HepG2 (cell line): Measurements from ENCODE around the gene PIGO. TPM values are rescaled to one million over a fixed set of nuclear protein-coding genes. Genes with fewer than 3 reads are reported as not detected.

Source experiments
- ARID4A ChIP-seq: sonication (generic); formaldehyde crosslinking; IDR thresholded peaks from 2 replicates; pipeline ENCODE4 v1.5.0; 2020; ENCODE audit warnings: mild to moderate bottlenecking, missing genetic modification reagents, borderline replicate concordance
- MAF1 ChIP-seq: sonication (generic); formaldehyde crosslinking; IDR thresholded peaks from 2 replicates; pipeline ENCODE4 v1.5.0; 2020; ENCODE audit warnings: missing genetic modification reagents, borderline replicate concordance
- NONO ChIP-seq, 2 experiments: fragments of 450-650 bp in 1 of 2; sonication (generic) in 1 of 2; formaldehyde crosslinking in 1 of 2; IDR thresholded peaks in 1 of 2; conservative IDR thresholded peaks in 1 of 2; 2 replicates each; pipeline versions ENCODE4 v1.6.1 to v1.8.0; 2017 to 2022; ENCODE audit warnings: mild to moderate bottlenecking in 1 of 2, missing genetic modification reagents in 1 of 2, moderate library complexity in 1 of 2
- NR0B2 ChIP-seq: sonication (generic); formaldehyde crosslinking; IDR thresholded peaks from 2 replicates; pipeline ENCODE4 v1.4.0; 2020; ENCODE audit warnings: mild to moderate bottlenecking, missing genetic modification reagents
- PAWR ChIP-seq: sonication (generic); formaldehyde crosslinking; IDR thresholded peaks from 2 replicates; pipeline ENCODE4 v1.4.0; 2020; ENCODE audit warnings: missing genetic modification reagents, mild to moderate bottlenecking, borderline replicate concordance
- POGK ChIP-seq: sonication (generic); formaldehyde crosslinking; conservative IDR thresholded peaks from 2 replicates; pipeline ENCODE4 v1.8.0; 2022; ENCODE audit warnings: mild to moderate bottlenecking, moderate library complexity, missing genetic modification reagents
- ZFP82 ChIP-seq: sonication (generic); formaldehyde crosslinking; IDR thresholded peaks from 2 replicates; pipeline ENCODE4 v1.5.1; 2020; ENCODE audit warnings: mild to moderate bottlenecking, missing genetic modification reagents, borderline replicate concordance
- ZFY ChIP-seq: sonication (generic); formaldehyde crosslinking; IDR thresholded peaks from 2 replicates; pipeline ENCODE4 v1.4.0; 2020; ENCODE audit warnings: missing genetic modification reagents
- ZNF276 ChIP-seq: sonication (generic); formaldehyde crosslinking; IDR thresholded peaks from 2 replicates; pipeline ENCODE4 v1.4.0; 2020; ENCODE audit warnings: mild to moderate bottlenecking, low read depth, missing genetic modification reagents
- ZNF282 ChIP-seq: fragments of 450-650 bp; IDR thresholded peaks from 2 replicates; pipeline ENCODE4 v1.6.1; 2018; ENCODE audit not compliant: partially characterized antibody
- ZNF383 ChIP-seq: sonication (generic); formaldehyde crosslinking; IDR thresholded peaks from 2 replicates; pipeline ENCODE4 v1.4.0; 2020; ENCODE audit warnings: missing genetic modification reagents, mild to moderate bottlenecking, borderline replicate concordance
- ZNF547 ChIP-seq: sonication (generic); formaldehyde crosslinking; IDR thresholded peaks from 2 replicates; pipeline ENCODE4 v1.5.1; 2020; ENCODE audit warnings: mild to moderate bottlenecking, missing genetic modification reagents
- ZNF616 ChIP-seq: sonication (generic); formaldehyde crosslinking; IDR thresholded peaks from 2 replicates; pipeline ENCODE4 v1.5.0; 2020; ENCODE audit warnings: low read depth, mild to moderate bottlenecking, missing genetic modification reagents
- ZNF776 ChIP-seq: sonication (generic); formaldehyde crosslinking; IDR thresholded peaks from 2 replicates; pipeline ENCODE4 v1.4.0; 2020; ENCODE audit warnings: mild to moderate bottlenecking, missing genetic modification reagents
- polyA plus RNA-seq, 8 experiments: library from polyadenylated mRNA; depleted of rRNA in 3 of 8; stranded (reverse) in 7 of 8; unstranded in 1 of 8; fragments of >200 nt; fragmentation: Illumina TruSeq in 4 of 8; extraction: Trizol in 4 of 8; gene quantifications; 2 replicates each; pipeline versions ENCODE4 v1.2.1 to v1.2.3, GENCODE V29; 2011 to 2016; ENCODE audit warnings: low read depth in 4 of 8, missing spikeins in 1 of 8, mixed read lengths in 1 of 8; ENCODE audit not compliant: insufficient read depth in 1 of 8
- total RNA-seq, 5 experiments: library from RNA; depleted of rRNA; stranded (reverse); fragments of >200 nt; fragmentation: Illumina TruSeq; extraction: Trizol; gene quantifications; 2 replicates each; pipeline ENCODE4 v1.2.3, GENCODE V29; 2016; ENCODE audit warnings: low read depth in 1 of 5
- TF ChIP-seq, protein P1 (sequence below): sonication (generic); formaldehyde crosslinking; IDR thresholded peaks from 2 replicates; pipeline ENCODE4 v1.8.0; 2022; ENCODE audit warnings: missing genetic modification reagents, mild to moderate bottlenecking, inconsistent platforms, borderline replicate concordance
- TF ChIP-seq, protein P2 (sequence below): sonication (generic); formaldehyde crosslinking; IDR thresholded peaks from 2 replicates; pipeline ENCODE4 v1.4.0; 2020; ENCODE audit warnings: mild to moderate bottlenecking, missing genetic modification reagents

The PIGO gene
- total and polyA plus RNA-seq, 2 of the 13 experiments (the other 11 are each of a cell fraction or from before 2014, with no cell fraction given), result 20.5 to 26.2 TPM

DNA sequence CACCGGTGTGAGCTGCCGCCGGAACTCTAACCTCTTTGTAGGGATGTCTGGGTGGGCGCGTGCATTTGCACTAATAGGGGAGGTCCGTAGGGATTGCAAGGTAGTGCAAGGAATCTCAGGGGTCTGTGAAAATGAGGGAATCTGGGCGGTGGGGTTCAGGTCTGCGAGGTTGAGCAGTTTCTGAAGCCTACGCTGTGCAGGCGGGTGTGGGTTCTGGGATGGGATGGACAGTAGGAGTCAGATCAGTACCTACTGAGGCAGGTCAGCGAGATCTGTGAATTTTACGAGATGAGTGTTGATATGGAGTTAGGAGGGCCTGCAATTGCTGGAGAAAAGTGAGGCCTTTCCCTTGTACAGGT lies 20.1 kb upstream of the PIGO start (continued):
- TF ChIP-seq ARID4A (peak; percentile 11; the same call in 1 of the 2 replicates), NR0B2 (no peak), ZNF616 (CRISPR knock-in tag) (peak; percentile 24; the same call in 1 of the 2 replicates), ZNF282 (no peak), POGK (CRISPR knock-in tag) (0 out of 2 replicates have a peak, but pooled peaks have one; percentile 12), ZNF383 (CRISPR knock-in tag) (peak; percentile 92; the same call in 1 of the 2 replicates), NONO (IDR thresholded peaks at IDR 0.05) (no peak), NONO (CRISPR knock-in tag; conservative IDR thresholded peaks at IDR 0.05) (0 out of 2 replicates have a peak, but pooled peaks have one; percentile 18), ZNF547 (CRISPR knock-in tag) (peak; percentile 62; the same call in 1 of the 2 replicates), PAWR (CRISPR knock-in tag) (peak; percentile 71; the same call in 1 of the 2 replicates), MAF1 (CRISPR knock-in tag) (no peak), ZFP82 (CRISPR knock-in tag) (peak; percentile 67; the same call in 1 of the 2 replicates), ZNF776 (CRISPR knock-in tag) (0 out of 2 replicates have a peak, but pooled peaks have one; percentile 58), ZNF276 (CRISPR knock-in tag) (0 out of 2 replicates have a peak, but pooled peaks have one; percentile 20), ZFY (CRISPR knock-in tag) (no peak)
- TF ChIP-seq, protein P1, sequence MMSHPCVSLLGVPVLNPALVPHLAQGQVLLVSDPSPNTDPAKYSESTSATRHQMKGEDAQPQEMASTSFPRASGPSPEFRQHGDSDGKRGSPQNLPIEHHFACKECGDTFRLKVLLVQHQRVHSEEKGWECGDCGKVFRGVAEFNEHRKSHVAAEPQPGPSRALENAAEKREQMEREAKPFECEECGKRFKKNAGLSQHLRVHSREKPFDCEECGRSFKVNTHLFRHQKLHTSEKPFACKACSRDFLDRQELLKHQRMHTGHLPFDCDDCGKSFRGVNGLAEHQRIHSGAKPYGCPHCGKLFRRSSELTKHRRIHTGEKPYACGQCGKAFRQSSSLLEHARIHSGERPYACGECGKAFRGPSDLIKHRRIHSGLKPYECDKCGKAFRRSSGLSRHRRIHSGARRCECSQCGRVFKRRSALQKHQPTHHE (CRISPR knock-in tag), result 0 out of 2 replicates have a peak, but pooled peaks have one; percentile 38
- TF ChIP-seq, protein P2, sequence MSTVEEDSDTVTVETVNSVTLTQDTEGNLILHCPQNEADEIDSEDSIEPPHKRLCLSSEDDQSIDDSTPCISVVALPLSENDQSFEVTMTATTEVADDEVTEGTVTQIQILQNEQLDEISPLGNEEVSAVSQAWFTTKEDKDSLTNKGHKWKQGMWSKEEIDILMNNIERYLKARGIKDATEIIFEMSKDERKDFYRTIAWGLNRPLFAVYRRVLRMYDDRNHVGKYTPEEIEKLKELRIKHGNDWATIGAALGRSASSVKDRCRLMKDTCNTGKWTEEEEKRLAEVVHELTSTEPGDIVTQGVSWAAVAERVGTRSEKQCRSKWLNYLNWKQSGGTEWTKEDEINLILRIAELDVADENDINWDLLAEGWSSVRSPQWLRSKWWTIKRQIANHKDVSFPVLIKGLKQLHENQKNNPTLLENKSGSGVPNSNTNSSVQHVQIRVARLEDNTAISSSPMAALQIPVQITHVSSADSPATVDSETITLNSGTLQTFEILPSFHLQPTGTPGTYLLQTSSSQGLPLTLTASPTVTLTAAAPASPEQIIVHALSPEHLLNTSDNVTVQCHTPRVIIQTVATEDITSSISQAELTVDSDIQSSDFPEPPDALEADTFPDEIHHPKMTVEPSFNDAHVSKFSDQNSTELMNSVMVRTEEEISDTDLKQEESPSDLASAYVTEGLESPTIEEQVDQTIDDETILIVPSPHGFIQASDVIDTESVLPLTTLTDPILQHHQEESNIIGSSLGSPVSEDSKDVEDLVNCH (CRISPR knock-in tag), result peak; percentile 82; the same call in 1 of the 2 replicates
